Measurements from ENCODE around the gene AGMO.

Gene AGMO

DNA sequence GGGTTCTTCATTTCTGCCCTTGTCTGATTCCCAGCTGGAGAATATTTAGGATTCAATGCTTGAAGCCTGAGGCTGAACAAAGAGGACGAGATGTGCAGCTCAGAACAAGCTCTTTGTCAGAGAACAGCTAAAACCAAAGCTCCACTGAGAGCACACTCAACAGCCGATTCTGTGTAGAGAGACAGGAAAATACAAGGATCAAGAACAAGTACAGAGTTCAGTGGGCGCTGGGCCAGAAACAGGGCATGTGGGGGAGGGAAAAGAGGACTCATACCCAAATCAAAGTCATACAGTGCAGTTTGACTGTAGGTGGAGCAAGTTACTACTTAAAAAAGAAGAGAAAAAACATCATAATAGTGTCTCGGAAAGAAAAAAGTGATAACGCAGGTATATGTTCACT, at the start of gene AGMO:
Gene AGMO, minus strand, starts transcription at position 181 of the 400 bp plus-strand sequence.
- no peak for DNase-seq (ENCODE audit: low read depth in 3 of 3)

DNA sequence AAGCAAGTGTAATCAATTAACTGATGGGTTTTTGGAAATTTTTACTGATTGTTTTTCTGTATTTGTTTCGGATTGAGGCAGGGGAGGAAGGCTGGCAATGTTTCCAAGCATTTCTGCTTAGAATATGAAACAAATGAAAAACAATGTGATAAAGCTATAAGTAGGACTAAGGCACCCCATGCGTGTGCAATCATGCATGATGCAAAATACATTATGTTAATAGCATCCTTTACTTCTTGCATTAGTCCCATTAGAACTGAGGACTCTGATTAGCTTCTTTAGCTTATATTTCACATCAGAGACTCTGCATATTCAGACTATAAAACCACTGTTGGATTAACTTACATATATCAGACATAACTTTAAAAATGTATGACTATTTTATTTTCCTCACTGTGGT, 48.7 kb upstream of the AGMO start:
- DNase-seq (ENCODE audit: low read depth in 3 of 3) = no peak

DNA sequence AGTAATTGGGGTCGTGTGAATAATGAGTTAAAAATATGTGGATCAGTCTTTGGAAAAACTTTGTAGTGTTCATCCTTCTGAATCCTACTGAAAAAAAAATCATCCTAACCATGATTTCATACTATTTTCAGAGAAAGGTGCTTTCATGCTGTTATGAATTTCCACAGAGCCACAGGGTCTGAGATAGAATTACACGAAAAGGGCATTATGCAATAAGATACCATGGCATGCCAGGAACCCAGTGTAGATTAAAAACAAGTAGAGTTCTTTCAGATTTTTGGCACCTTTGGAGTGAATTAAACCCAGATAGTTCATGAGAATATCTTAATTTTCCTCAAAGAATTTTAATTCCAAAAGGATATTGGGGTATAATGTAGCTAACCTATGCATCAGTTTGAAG, 47.5 kb upstream of the AGMO start:
- DNase-seq (ENCODE audit: low read depth in 3 of 3) = no peak

DNA sequence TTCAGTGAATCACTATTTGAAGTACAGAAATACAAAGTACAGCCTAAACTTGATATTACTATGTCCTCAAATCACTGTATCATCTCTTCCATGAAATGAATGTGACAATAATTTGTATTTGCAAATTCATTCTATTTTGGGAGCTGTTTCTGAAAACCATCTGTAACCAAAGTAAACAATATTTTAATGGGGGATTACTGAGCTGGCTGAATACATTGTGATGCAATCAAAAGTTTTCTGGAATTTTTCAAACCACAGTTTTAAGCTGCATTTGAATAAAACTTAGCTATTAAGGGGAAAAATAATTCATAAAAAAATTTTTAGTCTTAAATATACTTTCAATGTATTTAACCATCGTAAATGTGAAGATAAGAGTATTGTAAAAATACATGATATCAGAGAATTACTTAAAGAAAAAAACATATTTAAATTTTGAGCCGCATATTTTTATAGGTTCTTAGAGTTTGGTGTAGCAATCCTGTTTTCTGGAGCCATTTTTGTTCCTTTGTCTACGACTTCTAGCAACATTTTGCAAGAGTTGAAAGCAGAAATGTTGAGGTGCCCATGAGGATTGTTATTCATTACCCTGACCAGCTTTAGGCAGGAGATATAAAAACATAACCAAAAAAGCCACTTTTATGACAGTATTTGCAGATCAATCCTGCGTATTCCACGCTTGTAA, 45.9 kb upstream of the AGMO start:
- no peak for DNase-seq (ENCODE audit: low read depth in 3 of 3)

DNA sequence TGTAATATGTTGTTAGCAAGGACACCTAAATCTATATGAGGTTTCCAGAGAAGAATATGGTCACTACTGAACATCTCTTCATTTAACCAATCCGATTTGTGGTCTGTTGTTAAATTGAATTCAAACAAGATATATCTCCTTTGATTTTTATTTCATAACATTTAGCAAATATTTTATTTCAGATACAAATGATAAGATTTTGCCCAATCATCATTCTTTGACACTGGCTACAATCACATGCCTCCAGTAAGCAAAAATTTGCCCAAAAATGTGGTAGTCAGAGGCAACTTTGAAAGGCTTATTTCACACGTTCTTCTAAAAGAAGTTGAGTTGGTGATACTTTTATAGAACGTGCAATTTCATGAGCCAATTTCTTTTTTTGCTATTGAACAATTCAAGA, 44.7 kb upstream of the AGMO start:
- no peak for DNase-seq (ENCODE audit: low read depth in 3 of 3)

DNA sequence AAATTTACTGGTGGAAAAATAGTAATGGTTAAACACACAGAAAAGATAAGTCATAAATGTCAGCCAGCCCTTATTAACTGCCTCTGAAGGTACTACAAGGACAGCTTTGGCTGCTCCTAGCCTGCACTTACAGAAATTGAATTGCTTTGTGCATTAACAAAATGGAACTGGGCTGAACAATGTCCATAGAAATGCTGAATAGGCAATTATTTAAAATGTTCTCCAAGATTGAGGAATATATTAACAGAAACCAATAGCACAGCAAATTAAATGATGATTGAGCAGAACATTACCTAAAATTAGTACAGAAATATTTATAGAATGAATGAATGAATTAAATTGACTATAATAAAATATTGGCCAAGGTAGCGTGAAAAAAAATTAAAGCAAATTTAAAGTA, 42.4 kb upstream of the AGMO start:
- no peak for DNase-seq (ENCODE audit: low read depth in 3 of 3)

DNA sequence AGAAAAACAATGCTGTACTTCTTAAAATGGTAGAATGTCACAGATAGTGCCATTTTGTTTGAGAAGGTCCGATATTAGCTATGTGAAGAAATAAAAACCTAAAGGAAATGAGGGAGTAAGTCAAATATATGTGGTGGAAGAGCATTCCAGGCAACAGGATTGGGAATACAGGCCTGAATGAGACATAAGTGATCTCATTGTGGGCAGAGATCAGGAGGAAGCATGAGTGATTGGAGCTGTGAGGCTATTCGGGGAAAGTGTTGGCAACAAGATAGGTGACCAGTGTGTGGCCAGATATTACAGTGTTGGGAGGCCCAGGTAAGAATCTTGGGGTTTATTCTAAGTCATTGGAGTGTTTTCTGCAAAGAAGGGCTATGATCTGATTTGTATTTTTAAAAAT, 41.3 kb upstream of the AGMO start:
- DNase-seq (ENCODE audit: low read depth in 3 of 3) = no peak

DNA sequence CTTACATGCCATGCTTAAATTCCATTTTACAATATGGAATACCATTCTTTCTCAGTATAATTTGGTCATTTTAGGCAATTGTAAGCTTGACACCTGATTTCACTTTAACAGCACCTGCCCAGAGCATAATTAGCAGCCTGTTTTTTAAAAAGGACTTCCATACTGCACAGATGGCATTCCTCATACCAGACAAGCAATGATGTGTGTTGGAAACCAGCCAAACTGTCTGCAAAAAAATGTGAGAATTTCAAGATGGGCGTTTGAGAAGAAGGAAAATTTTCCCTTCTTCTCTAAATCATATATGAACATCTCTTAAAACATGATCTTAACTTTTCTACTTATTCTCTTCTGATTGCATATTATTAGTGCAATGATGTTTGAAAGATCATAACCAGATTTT, 40.4 kb upstream of the AGMO start:
- DNase-seq (ENCODE audit: low read depth in 3 of 3) = no peak

DNA sequence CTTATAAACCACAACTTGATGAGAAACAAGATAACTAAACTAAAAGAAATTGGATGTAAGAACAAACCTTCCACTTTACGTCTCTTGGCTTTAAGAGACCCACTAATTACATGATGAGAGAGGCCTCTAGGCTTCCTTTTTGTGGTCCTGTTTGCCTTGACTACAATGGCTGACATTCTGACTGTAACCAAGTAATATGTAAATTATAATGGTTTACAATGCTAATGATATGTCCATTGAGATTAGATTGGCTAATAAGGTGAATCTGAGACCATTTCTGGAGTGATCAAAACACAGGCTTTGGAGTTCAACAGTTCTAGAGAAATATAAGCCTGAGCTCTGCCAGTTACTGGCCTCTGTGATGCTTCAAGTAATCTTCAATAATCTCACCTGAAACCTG, 39.4 kb upstream of the AGMO start:
- no peak for DNase-seq (ENCODE audit: low read depth in 3 of 3)

DNA sequence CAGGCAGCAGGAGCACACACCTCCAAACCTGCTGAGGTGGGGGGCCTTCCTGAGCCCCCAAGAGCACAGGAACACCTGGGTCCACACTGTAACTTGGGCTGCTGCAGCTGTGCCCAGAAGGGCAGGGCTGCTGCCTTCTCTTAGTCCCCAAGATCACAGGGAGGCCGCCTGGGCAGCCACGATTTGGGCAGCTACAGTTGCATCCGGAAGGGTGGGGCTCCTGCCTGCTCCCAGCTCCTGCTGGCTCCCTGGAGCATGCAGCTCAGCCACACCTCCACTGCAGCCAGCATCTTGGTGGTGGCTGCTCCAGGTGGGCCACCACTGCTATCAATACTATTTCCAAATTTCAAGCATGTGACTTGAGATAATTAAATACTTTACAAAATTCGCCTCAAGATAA, 38.5 kb upstream of the AGMO start:
- no peak for DNase-seq (ENCODE audit: low read depth in 3 of 3)

DNA sequence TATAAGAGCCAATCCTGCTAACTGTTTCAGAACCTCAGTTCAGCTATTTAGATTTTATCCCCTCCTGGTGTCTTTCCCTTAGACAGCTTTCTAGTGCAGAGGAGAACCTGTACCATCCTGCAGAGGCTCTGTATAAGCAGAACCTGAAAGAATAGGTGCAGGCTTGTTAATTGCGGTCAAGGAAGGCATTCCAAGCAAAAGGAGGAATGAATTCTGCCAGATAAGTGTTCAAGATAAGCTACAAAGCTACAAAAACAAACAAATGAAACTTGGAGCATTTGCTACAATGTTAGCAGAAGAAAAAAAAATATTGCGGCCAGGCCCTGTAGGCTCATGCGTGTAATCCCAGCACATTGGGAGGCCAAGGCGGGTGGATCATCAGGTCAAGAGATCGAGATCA, 32.6 kb upstream of the AGMO start:
- DNase-seq (ENCODE audit: low read depth in 3 of 3) = no peak

DNA sequence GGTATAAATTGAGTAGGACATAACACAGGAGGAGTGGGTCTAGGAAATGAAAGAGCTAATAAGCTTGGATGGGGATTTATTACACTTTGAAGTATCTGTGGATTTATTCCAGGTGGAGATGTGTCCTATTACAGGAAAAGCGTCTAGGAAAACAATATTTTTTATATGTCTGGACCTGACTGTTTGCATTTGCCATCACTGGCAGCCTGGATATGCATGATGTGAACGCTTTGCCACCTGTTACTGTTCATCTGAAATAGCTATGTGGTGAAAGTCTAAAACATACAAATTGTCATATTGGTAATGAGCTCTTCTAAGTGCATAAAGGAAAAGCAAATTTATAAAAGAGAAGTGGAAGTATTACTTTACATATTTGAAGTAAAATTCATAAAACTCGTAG, 31.6 kb upstream of the AGMO start:
- DNase-seq (ENCODE audit: low read depth in 3 of 3) = no peak

DNA sequence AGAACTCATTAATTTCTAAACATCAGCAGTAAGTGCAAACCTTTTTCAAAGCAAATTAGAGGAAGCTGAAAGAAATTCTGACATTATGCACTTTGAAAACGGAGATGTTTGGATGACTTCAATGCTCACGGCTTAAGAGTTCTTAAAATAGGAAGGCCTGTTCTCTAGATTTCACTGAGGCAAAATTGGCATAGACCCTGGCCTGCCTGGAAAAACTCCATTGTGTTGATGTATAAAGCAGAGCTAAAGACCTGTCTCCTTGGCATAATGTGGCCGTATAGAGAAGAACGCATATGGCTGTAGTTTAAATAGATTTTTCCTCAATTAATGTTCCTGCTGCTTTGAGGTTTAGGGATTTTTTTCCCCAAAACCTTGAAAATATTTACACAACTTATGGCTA, 24.5 kb upstream of the AGMO start:
- DNase-seq (ENCODE audit: low read depth in 3 of 3) = no peak

DNA sequence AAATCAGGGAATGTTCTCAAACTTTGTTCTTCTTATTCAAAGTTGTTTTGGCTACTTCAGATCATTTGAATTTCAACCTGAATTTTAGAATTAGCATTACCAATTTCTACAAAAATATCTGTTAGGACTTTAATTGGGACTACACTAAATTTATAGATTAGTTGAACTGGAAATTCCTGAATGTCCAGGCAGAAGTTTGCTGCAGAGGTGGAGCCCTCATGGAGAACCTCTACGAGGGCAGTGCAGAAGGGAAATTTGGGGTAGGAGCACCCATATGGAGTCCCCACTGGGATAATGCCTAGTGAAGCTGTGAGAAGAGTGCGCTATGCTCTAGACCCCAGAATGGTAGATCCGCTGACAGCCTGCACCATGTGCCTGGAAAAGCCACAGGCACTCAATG, 22.8 kb upstream of the AGMO start:
- DNase-seq (ENCODE audit: low read depth in 3 of 3) = no peak

DNA sequence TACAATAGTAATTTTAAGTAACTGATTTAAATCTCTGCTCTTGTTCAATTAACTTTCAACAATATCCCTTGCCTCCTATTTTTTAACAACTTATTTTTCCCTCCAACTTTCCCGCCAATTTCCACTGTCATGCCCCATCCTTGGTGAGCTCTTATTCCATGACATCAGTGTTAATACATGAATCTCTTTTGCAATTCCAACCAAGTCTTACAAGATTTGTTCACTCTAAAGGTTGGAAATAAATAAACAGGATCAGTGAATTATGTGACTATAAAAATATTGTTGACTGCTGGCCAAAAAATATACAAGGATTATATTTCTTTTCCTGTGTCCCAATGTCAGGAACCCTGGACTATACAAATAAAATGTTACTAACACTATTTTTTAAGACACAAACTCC, 21.0 kb upstream of the AGMO start:
- no peak for DNase-seq (ENCODE audit: low read depth in 3 of 3)

DNA sequence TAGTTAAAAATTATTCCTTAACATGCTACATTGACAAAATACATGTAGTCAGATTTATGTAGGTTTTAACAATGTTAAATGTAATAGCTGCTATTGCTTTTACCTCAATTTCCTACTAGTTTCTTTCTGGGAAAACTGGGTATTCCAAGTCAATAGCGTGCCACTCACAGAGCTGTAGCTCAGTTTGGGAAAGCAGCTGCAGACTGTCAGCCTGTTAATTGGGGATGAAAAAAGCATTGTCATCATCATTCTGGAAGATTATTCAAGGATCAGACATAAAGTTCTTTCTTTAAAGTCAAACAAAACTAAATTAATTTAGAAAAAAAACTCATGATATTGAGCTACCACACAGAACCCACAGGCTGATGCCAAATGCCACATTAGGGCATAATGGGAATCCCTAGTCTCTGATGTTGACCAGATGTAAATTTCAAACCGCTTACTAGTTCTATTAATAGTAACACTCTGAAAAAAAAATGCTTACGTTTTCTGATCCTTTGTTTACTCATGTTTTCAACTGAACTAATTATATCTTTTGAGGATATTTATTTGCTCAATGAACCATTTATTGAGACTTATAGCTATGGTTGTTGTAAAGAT, 19.6 kb upstream of the AGMO start:
- DNase-seq (ENCODE audit: low read depth in 3 of 3) = no peak

DNA sequence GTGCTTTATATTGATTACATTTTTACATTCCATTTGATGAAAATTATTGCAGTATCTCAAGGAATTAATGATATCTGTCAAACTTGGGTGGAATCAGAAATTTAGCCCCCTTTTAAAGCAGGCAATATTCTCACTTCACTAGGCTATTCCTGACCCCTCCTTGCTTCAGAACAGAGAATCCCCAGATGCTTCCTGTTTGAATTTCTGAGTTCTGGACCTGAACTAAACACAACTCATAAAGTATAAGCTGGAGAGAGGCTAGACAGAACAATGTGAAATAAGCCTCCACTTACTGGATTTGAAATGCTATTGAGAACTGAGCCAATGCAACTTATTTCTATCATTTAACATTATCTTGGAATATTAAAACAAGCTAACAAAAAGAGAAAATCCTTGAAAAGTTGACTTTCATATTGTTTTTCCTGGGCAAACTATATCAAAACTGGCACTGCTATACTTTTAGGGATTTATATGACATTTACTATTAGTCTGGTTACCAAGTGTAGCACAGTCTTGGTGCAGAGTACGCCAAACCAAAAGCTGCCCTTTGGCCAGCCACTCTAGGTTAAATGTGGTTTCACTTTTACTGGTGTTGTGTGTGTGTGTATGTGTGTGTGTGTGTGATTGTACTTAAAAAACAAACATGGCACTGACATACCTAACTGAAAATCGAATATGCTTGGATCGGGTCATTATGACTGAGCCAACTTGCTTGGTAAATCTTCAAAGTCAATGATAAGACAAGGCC, 19.0 kb upstream of the AGMO start:
- DNase-seq (ENCODE audit: low read depth in 3 of 3) = no peak

DNA sequence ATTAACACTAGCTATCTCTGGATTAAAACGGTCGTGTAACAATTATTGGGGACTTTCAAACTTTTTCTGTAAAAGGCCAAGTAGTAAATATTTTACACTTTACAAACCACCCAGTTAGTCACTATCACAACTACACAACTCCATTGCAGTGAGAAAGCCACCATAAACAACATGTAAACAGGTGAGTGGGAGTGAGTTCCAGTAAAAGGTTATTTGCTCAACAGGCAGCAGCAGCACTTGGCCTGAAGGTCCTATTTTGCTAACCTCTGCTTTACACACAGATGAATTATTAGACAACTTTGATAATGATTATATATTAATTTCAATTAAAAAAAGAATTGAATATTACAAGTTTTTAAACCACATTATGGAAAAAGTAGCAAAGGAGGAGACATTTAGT, 15.8 kb upstream of the AGMO start:
- no peak for DNase-seq (ENCODE audit: low read depth in 3 of 3)

DNA sequence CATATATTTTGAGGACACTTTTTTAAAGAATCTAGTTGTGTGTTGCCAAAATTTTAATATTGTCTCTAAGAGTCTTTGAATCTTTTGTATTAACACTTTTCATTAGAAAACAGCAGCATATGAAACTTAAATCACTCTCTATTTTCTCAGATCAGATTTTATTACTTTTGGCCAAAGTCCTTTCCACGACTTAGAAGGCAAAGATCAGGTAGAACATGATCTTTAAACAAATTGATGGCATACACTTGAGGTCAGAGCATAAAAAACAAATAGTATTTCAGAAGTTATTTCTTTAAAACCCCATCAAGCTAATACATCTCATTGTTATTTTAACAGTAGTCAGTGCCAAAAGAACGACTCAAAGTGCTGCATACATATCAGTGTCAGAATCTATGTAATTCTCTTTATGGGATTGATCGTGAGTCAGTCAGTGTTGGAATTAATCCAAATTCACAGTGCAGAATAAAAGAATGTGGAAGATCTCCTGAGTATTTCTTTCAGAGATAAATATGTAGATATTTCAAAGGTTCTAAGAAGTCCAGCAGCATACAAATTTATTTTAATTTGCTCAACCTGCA, 9.6 kb upstream of the AGMO start:
- DNase-seq (ENCODE audit: low read depth in 3 of 3) = no peak

DNA sequence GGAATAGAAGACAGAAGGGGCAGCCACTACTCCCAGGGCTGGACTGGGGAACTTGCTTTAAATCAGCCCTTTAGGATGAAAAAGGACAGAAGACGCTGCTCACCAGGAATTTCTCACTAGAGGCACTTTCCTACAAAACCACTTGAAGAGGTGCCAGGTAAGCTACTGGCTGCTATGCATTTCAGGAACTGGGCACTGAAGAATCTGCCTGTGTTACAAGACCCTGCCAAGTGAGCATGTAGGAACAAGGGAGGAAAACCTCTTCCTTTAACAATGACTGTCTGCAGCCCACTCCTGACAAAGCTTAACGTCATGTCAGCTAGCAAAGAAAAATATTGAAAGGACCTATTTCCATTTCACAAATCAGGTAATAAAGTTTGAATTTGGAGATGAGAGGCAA, 5.8 kb upstream of the AGMO start:
- no peak for DNase-seq (ENCODE audit: low read depth in 3 of 3)

DNA sequence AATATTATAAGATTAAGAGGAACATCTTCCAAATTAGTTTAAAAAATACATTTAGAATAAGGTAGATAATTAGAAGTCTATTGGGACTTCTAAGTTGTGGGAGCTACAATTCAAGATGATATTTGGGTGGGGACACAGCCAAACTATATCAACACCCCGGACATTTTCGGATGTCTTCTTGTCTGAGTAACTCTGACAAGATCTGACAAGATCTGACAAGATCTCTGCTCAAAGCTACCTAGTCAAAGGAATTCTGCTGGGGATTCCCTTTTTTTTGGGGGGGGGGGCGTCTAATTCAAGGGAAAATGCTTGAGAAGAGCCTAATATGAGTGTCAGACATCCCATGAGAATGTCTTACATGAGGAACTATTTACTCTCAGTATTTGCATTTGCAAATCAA, 5.2 kb upstream of the AGMO start:
- no peak for DNase-seq (ENCODE audit: low read depth in 3 of 3)

DNA sequence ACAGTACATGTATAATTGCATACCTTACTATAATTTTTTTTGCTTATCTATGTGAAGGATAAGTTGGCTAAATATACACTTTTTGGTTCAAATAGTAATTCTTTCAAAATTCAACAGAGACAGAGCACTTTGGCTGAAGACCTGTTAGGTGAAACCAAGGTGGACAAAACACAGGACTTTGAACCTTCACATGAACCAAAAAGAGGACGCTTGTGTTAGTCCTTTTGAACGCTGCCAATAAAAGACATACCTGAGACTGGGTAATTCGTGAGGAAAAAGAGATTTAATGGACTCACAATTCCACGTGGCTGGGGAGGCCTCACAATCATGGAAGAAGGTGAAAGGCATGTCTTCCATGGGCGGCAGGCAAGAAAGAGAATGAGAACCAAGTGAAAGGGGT, 4.7 kb upstream of the AGMO start:
- DNase-seq (ENCODE audit: low read depth in 3 of 3) = no peak

DNA sequence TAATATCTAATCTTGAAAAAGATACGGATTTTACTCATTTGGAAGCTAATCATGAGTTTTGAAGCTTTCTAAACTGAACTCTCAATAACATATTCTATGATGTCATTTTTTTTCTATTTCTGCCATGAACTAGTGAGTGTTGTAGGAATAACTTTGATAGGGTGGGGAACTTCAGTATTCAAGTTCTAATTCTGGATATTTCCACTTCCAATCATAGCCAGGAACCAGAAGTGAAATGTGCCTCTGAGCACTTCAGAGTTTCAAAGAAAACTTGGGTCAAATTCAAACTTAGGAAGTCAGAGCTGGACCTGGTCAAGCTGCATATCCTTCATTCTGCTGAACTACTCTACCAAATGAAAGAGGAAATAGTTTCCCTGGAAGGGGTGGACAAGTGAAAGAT, 847 bp downstream of the AGMO start:
- DNase-seq (ENCODE audit: low read depth in 3 of 3) = no peak

Measured in stimulated activated CD4-positive, alpha-beta T cell treated with anti-CD3 and anti-CD28 coated beads, TNF-alpha, amount 100 ng/mL, for 4 hours (primary cell).